Upper lobe of left lung (tissue), 4 donors: ENCODE data around the gene RBM19.

ENCODE experiments used
- EP300 ChIP-seq, 4 donors: sonication (generic); formaldehyde crosslinking; IDR thresholded peaks; one replicate each; pipeline ENCODE4 v1.5.1; 2017; ENCODE audit warnings: antibody characterized with exemption in 4 of 4, control low read depth in 2 of 4
- POLR2A ChIP-seq, 4 donors: fragments of 450-650 bp; IDR thresholded peaks; one replicate each; pipeline ENCODE4 v1.5.1; 2016 to 2017; ENCODE audit warnings: antibody characterized with exemption in 4 of 4, mild to moderate bottlenecking in 2 of 4
- POLR2AphosphoS5 ChIP-seq, 2 donors: sonication (generic); formaldehyde crosslinking; IDR thresholded peaks; one replicate each; pipeline ENCODE4 v1.5.1; 2017; ENCODE audit warnings: antibody characterized with exemption in 2 of 2
- TF ChIP-seq, protein P1 (sequence below), 6 experiments: fragments of 450-650 bp in 4 of 6; fragments of 200-600 bp in 2 of 6; sonication (generic) in 2 of 6; IDR thresholded peaks; one replicate each; pipeline ENCODE4 v1.5.1; 2016 to 2019; ENCODE audit warnings: antibody characterized with exemption in 6 of 6

DNA sequence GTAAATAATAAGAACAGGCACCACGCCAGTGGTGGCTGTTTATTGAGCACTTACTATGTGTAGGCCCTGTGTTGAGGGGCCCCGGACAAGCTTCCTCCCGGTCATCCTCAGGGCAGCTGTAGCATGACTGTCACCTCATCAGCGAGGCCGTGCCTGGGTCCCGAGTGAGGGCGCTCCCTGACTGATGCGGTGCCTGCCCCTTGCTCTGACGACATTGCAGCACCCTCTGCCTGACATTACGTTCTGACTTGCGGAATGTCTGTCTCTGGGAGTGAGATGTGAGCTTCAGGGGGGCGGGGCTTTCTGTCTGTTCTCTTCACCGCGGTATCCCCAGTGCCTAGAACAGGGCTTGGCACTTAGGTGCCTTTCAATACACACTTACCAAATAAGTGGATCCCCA is 167.6 kb downstream of the RBM19 start:
- TF ChIP-seq, protein P1, sequence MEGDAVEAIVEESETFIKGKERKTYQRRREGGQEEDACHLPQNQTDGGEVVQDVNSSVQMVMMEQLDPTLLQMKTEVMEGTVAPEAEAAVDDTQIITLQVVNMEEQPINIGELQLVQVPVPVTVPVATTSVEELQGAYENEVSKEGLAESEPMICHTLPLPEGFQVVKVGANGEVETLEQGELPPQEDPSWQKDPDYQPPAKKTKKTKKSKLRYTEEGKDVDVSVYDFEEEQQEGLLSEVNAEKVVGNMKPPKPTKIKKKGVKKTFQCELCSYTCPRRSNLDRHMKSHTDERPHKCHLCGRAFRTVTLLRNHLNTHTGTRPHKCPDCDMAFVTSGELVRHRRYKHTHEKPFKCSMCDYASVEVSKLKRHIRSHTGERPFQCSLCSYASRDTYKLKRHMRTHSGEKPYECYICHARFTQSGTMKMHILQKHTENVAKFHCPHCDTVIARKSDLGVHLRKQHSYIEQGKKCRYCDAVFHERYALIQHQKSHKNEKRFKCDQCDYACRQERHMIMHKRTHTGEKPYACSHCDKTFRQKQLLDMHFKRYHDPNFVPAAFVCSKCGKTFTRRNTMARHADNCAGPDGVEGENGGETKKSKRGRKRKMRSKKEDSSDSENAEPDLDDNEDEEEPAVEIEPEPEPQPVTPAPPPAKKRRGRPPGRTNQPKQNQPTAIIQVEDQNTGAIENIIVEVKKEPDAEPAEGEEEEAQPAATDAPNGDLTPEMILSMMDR (IDR thresholded peaks at IDR 0.05), result no peak
- TF ChIP-seq POLR2AphosphoS5 (IDR thresholded peaks at IDR 0.05) (no peak), EP300 (IDR thresholded peaks at IDR 0.05) (no peak), POLR2A (IDR thresholded peaks at IDR 0.05) (no peak)
